ENCODE data around the gene CHRNA7.

The CHRNA7 gene

DNA sequence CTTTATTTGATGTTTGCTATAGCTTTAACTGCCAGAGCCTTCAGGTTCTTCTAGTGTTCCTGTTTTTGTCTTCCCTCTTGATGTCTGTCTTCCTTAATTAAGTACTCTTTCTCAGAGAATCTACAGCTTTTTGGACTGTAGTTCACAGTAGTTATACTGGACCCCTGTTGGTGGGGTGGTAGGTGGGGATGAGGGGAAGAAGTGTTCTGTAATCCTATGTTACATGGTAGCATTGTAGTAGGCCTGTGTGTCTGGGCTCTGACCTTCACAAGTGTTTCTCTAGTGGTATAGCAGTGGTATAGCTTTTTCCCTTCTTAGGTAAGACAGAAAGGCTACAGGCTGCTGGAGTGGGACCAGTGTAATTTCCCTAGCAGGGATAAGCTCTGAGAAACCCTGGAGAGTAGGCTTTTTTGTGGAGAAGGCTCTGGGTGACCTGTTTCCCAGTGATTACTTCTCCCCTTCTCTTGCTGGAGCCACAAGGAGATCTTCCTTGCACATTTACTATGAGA lies 59.6 kb downstream of the CHRNA7 start:
- DNase-seq (ENCODE audit: low spot score) = no peak

DNA sequence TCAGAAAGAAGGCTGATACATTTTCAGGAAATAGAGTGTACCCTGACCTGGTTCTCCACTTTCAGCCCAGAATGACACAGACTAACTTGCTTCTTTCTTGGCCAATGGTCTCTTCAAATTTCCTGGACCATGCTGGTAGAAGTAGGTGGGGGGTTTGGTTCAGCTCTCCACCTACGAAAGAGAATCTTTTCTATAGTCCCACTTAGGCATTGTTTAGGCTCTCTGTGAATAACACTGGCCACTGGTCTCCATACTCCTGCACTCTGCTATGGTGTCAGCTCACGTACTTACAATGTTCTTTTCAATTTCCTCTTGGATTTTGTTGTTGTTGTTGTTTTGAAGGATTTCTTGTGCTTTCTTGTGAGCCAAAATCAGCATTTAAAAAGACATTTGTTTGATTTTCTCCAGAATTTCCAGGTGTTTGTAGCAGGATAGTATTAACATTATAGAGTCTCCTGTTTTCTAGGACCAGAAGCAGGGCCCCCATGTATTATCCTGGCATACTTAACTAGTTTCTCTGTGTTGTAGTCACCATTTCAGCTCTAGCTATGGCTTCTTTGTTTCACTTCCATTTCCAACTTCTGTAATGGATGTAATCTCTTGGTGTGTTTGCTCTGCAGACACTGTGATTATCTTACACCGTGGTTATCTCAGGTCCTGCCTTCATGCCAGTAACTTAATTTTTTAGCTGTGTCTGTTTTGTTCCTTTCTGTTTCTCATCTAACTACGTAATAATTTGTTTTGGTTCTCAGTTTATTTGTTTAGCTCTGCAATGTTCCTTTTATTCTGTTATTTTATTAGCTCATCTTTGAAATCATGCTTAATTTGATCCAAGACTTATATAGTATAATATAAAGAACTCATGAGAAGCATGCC lies 61.4 kb downstream of the CHRNA7 start:
- DNase-seq (ENCODE audit: low spot score) = no peak

DNA sequence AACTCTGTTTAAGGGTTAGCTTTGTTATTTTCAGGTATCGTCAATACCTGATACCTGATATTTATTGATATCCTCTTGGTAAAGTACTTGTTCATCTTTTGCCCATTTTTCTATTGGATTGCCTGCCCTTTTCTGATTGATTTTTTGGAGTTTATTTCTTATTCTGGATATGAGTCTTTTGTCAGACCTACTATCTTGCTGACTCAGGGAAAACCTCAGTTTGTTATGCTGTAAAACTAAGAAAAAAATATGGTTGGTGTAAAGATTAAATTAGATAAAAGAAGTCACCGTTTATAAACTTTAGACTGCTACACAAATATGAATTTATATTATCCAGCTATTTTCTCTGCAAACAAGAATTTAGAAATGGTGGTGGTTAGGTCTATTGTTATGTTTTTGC lies 65.9 kb downstream of the CHRNA7 start:
- no peak for DNase-seq (ENCODE audit: low spot score)

DNA sequence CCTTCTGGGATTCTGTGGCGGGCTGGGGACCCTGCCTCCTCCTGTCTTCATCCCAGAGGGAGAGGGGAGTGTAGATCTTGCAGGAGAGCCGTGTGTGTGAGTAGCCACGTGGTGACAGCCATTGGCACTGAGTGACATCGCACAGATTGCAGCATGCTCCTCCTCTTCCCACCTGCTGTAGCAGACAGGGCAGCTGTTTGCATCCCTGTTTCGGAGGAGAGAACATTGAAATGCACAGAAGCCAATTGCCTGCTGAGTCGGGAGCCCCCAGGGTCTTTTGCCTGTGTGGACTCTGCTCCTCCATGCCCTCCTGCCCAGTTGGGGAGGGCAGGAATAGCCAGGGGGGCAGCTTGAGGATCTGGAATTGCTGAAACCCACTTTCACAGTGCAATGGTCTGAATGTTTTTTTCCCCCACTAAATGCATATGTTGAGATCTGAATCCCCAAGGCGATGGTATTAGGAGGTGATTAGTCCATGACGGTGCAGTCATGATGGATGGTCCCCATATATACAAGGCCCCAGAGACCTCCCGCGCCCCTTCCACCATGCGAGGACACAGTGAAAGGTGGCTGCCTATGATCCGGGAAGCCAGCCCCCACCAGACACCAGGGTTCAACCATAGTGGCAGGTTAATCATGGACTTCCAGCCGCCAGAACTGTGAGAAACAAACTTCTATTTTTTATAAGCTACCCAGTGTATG lies 66.8 kb downstream of the CHRNA7 start:
- no peak for DNase-seq (ENCODE audit: low spot score)

DNA sequence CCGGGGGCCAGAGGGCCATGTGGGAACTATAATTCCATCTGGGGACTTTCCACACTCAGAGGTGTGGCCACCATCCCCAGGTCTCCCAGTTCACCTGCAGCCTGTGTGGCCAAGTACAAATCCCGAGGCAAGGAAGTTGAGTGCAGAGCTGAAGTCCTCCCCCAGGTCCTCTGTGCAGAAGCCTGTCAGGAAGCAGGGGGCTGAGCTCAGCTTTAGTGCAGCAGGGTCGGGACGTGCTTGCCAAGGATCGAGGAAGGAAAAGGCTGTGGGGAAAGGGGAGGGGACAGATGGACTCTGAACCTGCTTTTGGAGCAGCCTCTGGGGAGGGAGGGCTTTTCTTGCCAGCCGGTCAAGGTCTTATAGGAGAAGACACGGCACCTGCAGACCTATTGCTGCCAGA lies 67.7 kb downstream of the CHRNA7 start:
- no peak for DNase-seq (ENCODE audit: low spot score)

- DNase-seq (ENCODE audit: low spot score) = no peak
Measured at GRCh38 chr15:32099097-32099785, 68.9 kb downstream of the CHRNA7 start.

GRCh38 chr15:32099956-32100684 lies 69.8 kb downstream of the CHRNA7 start:
- no peak for DNase-seq (ENCODE audit: low spot score)

GRCh38 chr15:32104061-32104995 lies 74.0 kb downstream of the CHRNA7 start:
- DNase-seq (ENCODE audit: low spot score) = no peak

DNA sequence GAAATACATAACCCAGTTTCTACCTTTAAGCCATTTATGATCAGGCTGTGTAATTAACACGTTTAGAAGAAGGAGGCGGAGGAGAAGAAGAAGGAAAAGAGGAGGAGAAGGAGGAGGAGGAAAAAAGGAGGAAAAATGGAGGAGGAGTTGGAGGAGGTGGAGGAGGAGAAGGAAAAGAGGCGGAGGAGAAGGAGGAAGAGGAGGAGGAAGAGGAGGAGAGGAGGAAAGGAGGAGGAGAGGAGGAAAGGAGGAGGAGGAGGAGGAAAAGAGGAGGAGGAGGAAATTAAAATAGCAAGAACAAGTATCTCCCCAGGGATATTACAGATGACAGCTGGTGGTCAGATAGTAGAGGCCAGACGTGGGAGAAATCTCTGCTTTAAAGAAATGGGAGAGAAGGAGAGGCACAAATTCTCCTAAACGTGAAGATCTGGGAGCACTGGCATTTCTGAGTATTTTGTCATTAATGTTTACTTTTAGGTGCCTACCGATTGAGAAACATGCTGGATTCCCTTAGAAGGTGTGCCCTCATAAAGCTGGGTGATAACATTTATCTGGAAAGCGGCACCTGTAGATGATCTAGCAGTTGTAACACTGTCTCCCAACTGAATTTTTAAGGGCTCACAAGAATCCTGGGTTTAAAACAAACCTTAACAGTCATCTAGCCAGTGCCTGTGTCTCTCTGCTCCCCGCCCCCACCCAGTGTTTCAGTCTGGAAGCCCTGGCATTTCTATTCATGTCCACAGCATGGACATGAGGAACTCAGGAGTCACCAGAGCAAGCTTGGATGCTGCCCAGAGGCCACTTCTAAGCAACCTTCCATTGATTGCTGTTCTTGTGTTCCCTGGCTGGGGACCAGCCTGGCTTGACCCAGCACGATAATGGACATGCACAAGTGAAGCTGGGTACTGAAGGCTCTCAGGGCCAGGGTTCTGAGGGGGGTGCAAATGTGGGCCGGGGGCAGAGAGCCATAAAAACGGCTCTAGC lies 75.2 kb downstream of the CHRNA7 start:
- DNase-seq (ENCODE audit: low spot score) = no peak

- DNase-seq (ENCODE audit: low spot score) = no peak
Measured at GRCh38 chr15:32106401-32107381, 76.4 kb downstream of the CHRNA7 start.

DNA sequence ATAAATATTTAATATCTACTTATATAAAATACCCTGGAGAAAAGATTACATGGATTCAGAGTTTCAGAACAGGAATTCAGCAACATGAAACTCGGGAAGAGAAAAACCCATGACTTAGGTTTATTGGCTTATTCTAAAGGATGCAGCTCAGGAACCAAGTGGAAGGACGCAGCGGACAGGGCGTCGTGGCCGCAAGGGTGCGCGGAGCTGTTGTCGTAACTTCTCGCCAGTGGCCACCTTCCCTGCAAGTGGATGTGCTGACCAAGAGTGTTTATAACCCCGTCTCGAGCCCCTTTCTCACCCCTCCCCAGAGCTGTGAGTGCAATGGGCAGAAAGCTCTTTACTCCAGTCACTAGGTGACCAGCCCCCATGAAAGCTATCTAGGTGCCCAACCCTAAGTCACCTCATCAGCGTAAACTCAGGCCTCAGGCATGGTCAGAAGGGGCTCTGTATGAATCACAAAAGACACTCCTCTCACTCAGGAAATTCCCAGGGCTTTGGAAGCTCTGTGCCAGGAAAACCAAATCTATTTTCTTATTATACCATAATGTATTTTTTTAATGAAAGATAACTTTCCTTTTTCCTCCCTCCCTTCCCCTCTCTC lies 77.3 kb downstream of the CHRNA7 start:
- no peak for DNase-seq (ENCODE audit: low spot score)

- no peak for DNase-seq (ENCODE audit: low spot score)
Measured at GRCh38 chr15:32108661-32109060, 78.3 kb downstream of the CHRNA7 start.

- no peak for DNase-seq (ENCODE audit: low spot score)
Measured at GRCh38 chr15:32112101-32112500, 81.8 kb downstream of the CHRNA7 start.

DNA sequence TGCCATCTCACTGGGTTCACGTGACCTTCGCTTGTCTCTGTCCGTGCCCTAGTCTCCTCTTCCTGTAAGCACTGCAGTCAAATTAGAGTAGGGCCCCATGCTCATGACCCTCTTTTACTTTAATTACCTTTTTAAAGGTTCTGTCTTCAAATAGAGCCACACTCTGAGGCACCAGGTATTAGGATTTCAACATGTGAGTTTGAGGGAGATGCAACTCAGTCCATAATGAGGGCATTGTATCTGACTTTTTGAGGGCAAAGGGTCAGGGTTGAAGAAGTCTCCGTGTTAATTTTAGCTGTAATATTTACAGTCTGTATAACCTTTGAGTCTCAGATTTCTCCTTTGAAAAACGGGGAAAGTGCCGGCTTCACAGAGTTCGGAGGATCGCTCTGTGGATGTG lies 82.9 kb downstream of the CHRNA7 start:
- DNase-seq (ENCODE audit: low spot score) = no peak

DNA sequence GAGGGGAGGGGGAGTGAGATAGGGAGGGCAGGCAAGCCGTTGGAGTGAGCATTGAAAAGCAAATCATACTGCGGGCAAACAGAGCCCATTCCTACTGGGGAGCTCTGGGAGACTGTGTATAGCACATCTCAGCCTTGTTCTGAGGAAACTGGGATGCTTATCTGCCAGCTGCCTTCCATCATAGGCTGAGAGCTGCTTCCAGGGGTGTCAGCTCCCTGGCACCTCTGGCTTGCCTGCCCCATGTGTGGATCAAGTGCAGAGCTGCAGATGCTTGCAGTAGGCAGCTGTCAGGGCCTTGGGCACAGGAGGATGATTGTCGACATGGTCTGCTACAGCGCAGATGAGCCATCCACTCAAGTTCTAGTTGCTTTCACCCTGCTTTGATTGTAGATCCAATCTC lies 86.8 kb downstream of the CHRNA7 start:
- no peak for DNase-seq (ENCODE audit: low spot score)

DNA sequence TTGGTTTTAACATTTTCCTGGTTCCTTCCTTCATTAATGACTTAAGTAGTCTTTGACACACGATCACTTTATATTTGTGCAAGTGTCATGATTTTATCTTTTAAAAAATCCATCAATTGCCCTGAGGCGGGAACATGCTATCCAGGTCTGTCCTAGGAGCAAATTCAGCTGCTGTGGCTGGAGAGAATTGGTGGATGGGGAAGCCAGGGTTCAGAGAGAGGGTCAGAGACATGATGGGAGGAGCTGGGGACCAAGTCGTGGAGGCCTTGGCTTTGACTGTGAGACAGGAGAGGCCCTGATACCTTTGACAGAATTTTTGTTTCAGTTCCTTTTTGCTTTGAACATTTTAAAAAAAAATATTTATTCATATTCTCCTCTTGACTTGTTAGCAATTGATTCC lies 89.0 kb downstream of the CHRNA7 start:
- DNase-seq (ENCODE audit: low spot score) = no peak

GRCh38 chr15:32119694-32120330 lies 89.5 kb downstream of the CHRNA7 start:
- no peak for DNase-seq (ENCODE audit: low spot score)

Data from germinal center (tissue), 1 donor.